ENCODE measurements around the gene FOXM1.

GRCh38 chr12:2879853-2880252 lies 2.9 kb upstream of the FOXM1 start:
- no peak for TF ChIP-seq CTCF (IDR thresholded peaks at IDR 0.05)
- TF ChIP-seq POLR2A (IDR thresholded peaks at IDR 0.05), result no peak
